PFSK-1 (cell line): ENCODE results near the gene CDKN2B.

Experiments
- POLR2AphosphoS5 ChIP-seq: IDR thresholded peaks from 2 replicates; pipeline ENCODE4 v1.6.1; 2012; ENCODE audit warnings: low read depth, mild to moderate bottlenecking, control low read depth, low read length, moderate library complexity
- SIN3A ChIP-seq: IDR thresholded peaks from 2 replicates; pipeline ENCODE4 v1.6.1; 2012; ENCODE audit warnings: mild to moderate bottlenecking, low read length, moderate library complexity, borderline replicate concordance; ENCODE audit not compliant: insufficient read depth

DNA sequence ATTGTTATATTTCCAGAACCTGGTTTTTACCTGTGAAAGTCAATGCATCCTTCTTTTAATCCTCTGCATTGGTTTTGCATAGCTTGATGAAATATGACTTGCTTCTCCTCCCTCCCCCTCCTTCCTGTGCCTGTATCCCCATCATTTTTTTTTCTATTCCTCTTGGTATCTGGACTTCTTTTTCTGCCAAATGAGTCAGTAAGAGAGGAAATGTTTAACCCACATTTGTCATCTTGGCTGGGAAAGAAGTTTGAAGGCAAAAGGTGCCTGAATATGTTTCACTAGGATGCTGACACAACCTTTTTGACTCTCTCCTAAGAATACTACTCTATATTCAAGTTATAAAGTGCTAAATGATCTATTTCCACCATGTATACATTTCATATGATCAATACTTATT, 35.5 kb upstream of the CDKN2B start:
- TF ChIP-seq POLR2AphosphoS5: no peak
- TF ChIP-seq SIN3A: no peak
